GM19452 (cell line): Measurements from ENCODE around the gene CD48.

ENCODE experiments used
- ATAC-seq: cut with Tn5 transposase; IDR thresholded peaks from one replicate; pipeline ENCODE4 v1.9.1; 2021; ENCODE audit not compliant: unreplicated experiment

CD48 gene

DNA sequence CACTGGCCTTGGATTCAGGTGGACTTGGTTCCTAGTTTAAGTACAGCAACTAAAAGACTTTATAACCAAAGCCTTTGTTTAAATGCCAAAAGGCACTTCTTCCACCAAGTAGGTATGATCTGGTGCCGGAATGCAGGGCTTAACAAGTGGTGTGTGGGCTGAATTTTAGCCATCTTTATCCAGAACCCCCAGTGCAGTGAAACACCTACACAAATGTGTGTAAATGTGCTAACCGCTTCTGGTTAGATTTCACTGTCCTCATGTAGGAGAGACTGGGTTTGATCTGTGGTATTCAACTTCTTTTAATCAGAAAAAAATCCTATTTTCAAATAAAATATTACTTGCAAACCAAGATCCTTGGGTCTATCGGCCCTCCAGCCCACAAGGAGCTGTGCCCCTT lies 75.1 kb downstream of the CD48 start:
- no peak for ATAC-seq

DNA sequence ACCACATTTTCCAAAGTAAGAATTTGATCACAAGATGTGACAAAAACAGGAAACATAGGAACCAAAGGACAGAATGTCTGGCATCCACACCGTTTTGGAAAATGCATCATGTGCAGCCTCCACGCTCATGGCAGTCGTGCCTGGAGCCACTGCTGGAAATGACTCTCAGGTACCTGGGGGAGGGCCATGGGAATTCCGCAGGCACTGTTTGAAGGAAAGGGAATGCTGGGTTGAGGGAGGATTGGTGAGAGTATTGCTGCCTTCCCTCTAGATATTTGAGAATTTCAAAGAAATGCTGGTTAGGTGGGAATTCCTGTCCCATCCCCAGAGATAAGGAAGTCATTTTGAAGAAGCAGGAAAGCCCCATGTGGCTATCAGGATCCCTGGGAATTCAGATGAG lies 75.5 kb downstream of the CD48 start:
- ATAC-seq = no peak

DNA sequence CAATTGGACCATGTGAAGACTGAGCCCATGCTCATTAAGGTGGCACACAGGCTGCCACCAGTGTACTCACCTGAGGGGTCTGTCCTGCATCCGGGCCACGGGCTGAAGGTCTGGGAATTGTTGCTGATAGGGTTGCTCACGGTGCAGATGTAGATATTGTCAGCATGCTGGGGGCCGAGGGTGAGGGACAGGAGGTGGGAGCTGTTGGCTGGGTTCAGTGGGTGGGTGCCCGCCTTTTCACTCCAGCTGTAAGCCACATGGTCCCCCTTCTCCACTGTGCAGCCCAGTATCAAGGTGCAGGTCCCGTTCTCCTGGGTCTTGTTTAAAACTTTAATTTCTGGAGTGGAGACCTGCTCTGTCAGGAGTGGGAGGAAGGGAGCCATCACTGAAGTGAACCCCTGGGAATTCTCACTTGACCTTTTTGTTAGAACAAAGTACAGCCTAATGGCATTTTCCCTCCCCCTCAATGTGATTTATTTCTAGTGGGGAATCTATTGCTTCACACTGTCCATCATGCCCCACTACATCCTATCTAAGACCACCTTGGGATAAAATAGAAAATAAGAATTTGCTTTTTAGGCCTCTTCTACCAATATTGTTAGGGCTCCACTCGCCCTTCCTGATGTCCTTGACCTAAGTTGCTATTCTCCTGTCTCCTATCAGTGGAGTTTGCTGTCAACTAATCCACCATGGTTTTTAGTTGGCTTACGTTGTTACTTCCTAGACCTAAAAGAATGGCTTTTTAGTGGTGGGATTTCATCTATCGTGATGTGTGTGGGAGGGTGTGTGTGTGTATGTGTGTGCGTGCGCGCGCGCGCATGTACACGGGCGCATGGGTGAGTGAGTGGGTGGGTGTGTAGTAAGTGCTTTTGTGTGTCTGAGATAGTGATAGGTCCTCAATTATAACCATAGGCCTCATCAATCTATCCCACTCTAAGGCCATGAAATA lies 76.8 kb downstream of the CD48 start:
- ATAC-seq = no peak

DNA sequence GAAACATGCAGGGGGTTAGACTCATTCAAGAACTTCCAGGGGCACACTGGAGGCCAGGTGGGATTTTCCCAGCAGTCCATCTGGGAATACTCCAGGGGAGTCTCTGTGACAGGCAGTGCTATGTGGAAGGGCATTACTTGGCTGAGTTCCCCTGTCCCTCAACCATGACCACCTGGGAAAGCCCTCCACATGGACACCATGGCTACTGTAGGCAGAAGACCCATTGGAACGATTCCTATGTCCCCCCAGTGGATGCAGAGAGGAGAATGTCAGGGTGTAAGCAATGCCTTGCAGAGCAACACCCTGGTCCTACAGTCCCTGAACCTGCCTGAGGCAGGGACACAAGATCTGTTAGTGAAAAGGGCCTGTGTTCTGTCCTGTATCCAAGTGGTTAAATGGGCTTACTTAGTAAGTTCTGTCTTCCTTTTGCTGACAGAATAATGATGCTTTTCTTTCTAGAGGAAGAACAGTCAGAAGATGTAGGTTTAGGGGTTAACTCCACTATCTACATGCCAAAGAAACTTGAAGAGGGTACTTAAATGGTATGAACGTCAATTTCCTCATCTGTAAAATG lies 78.2 kb downstream of the CD48 start:
- ATAC-seq = no peak

DNA sequence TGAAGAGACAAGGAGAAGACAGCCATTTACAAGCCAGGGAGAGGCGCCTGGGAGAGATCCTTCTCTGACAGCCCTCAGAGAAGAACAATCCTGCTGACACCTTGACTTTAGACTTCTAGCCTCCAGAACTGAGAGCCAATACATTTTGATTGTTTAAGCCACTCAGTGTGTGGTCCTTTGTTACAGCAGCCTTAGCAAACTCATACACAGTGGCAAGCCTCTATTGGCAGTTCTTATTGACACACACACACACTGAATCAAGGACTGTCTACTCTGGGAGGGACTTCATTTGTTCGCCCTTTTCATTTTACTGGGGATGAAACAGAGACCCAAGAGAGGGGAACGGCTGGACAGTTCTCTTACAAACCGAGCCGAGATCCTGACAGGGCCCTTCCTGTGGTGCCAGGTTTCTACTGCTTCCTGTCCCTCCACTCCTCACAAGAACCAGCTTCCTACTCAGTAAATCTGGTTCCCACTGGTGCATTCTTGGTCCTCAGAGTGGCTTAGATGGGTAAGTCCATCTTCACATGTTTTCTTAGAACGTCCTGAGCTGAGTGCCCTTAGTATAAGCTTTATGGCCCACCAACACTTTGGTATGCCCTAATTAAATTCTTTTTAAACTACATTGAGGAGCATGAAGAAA lies 79.5 kb downstream of the CD48 start:
- ATAC-seq = no peak

DNA sequence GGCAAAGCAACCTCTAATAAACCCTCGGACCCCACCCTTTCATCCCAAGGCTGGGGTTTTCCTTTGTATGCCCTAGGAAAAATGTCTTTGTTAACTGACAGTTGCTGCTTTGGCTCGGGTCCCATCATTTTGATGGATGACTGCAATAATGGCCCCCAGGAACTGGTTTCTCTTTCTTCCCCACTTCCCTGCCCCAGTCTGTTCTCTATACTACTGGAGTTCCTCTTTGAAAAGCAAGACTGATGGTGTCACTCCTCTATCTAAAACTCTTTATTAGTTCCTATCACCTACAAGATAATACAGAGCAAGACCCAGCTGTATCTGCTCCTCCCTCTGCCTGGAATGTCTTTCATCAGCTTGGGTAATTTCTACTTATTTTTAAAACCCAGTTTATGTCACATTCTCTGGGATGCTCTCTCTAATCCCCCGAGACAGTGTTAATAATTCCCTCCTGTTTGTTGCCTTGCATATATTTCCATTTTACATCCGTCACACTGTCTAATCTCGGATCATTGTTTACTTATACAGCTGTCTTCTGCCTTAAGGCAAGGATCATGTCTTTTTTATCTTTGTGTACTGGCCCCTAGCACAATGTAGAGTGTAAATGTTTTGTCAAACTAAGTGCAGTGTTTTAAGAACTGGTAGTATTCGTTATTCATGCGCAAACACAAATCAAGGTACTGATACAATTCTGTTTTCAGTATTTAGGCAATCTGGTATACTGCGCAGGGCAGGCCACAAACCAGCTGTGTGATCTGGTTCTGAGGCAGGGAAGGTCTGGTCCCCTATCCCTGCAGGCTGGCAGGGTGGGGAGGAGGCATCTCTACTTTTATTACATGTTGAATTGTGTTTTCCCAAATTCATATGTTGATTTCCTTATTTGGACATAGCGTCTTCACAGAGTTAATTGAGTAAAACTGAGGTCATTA lies 80.8 kb downstream of the CD48 start:
- no peak for ATAC-seq

DNA sequence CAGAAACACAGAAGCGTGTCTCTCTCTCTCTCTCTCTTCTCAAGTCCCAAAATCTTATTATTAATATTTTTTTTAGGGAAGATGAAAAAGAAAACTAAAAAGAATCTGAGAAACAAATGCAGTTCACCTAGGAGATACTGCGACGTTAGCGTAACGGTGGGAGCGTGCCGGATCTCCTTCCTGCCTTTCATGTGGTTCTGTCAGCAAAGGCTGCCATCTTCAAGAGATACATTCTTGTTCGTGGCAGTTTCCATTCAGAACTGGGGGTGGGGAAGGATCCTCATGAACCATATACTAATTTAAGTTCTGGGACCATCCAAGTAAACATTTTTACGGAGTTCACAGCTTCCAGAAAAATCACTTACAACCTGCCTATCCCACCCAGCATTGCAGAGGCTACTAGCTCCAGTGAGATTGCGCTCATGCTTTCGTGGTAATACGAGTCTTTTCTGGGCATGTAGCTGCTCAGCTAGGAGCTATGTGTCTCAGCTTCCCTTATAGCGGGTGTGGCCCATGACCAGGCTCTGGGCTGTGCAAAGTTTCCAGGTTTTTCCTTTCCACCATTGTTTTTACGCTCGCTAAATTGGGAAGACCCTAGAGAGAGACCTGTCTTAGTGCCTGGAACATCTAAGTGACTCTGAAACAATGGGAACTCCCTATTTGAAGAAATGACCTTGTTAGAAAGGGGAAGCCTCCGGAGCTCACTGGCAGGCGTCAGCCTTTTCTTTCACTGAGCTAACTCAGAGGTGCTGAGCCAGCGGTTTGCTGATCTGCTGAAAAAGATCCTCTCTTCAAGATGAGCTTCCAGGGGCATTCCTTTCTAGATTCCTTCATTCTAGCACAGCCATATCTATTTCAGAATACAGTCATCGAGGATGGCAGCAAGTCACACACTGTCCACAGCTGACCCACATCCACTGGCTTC lies 82.1 kb downstream of the CD48 start:
- ATAC-seq = no peak

DNA sequence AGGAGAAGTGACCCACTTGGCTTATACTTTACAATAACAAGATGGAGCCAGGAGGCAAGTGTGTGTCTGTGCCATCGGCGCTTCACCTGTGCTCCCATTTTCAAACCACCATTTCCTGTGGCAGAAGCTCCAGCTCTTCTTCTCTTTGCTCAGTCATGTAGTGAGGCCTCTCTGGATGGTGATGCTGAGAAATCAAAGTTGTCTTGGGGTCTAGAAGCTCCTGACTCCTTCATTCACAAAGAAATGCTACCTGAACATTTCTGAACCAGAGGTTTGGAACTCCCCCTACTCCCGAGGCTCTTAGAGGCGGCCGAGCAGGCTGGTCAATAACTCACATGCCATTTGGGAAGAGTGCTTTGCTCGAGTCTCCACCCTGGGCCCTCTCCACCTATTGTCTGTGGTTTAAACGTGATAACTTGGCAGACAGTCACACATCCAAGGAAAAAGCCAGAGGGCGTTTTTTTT lies 82.8 kb downstream of the CD48 start:
- ATAC-seq = no peak
